K562 (cell line): ENCODE data around the gene SEC61A2. TPM values are rescaled to one million over a fixed set of nuclear protein-coding genes. Genes with fewer than 3 reads are reported as not detected.

Experiments used
- ATAC-seq: fragments of 200-7000 bp; cut with Tn5 transposase; 3 replicates; pipeline ENCODE4 v1.9.1; 2020; ENCODE audit warnings: moderate library complexity
- BruUV-seq: library from RNA; stranded (reverse); fragments of 400-500 nt; replicated peaks from 2 replicates; lab custom pipeline; 2021; lab: Mats Ljungman, UMichigan
- CTCF ChIA-PET: fragments of 300-600 bp; formaldehyde crosslinking; extraction: SDS; loops from one replicate; lab custom pipeline; 2021; ENCODE audit warnings: low intra/inter-chr PET ratio; lab: Yijun Ruan, JAX
- POLR2A ChIA-PET: fragments of 300-600, 350-650 bp; sonication (Branson Sonifier 250); formaldehyde crosslinking; extraction: SDS; loops from one replicate; lab custom pipeline; 2021; ENCODE audit warnings: antibody characterized with exemption, inconsistent platforms; lab: Yijun Ruan, JAX
- DNase-seq, 4 experiments: peaks; one replicate each; pipeline versions ENCODE4 v3.0.0 to v3.0.0-alpha.2; 2011 to 2018; ENCODE audit warnings: low spot score in 3 of 4, mixed read lengths in 3 of 4; ENCODE audit errors: extremely low read depth in 1 of 4
- FAIRE-seq: peaks from 2 replicates; lab custom pipeline; 2011; peaks lifted over from hg19 to GRCh38; lab: Jason Lieb, UNC
- H2AFZ ChIP-seq: 2 replicates; pipeline ENCODE4 v1.6.0; 2011; ENCODE audit warnings: low read depth, low read length, control low read depth, inconsistent platforms
- H3K27ac ChIP-seq: fragments of 200-600 bp; 3 replicates; pipeline ENCODE4 v1.8.0; 2011; ENCODE audit warnings: low read depth, mild to moderate bottlenecking, control low read depth, inconsistent platforms, low read length, moderate library complexity, mixed read lengths; ENCODE audit errors: extremely low read depth
- H3K27me3 ChIP-seq, 2 experiments: fragments of 300-600 bp in 1 of 2; 2 replicates in 1 of 2; 3 replicates in 1 of 2; pipeline versions ENCODE4 v1.6.0 to v1.8.0; 2011; ENCODE audit warnings: inconsistent platforms in 2 of 2, low read length in 2 of 2, mild to moderate bottlenecking in 1 of 2, mixed read lengths in 1 of 2, moderate library complexity in 1 of 2; ENCODE audit not compliant: control insufficient read depth in 2 of 2, insufficient read depth in 2 of 2
- H3K36me3 ChIP-seq: fragments of 300-600 bp; 3 replicates; pipeline ENCODE4 v1.8.0; 2011; ENCODE audit warnings: mild to moderate bottlenecking, low read length, inconsistent platforms; ENCODE audit not compliant: control insufficient read depth, insufficient read depth
- H3K4me1 ChIP-seq, 2 experiments: fragments of 200-600 bp in 1 of 2; replicated peaks in 1 of 2; 2 replicates in 1 of 2; 3 replicates in 1 of 2; pipeline versions ENCODE4 v1.5.1 to v1.8.0; 2011; ENCODE audit warnings: inconsistent platforms in 2 of 2, low read length in 2 of 2, mild to moderate bottlenecking in 1 of 2, mixed read lengths in 1 of 2, moderate library complexity in 1 of 2; ENCODE audit not compliant: control insufficient read depth in 2 of 2, insufficient read depth in 2 of 2
- H3K4me2 ChIP-seq: 2 replicates; pipeline ENCODE4 v1.6.1; 2011; ENCODE audit warnings: low read length, control low read depth, inconsistent platforms, mixed read lengths; ENCODE audit not compliant: insufficient read depth
- H3K4me3 ChIP-seq: fragments of 200-600 bp; sonication (generic), shearing (Covaris generic); 2 replicates; pipeline ENCODE4 v1.5.1; 2016; ENCODE audit warnings: control low read depth, inconsistent platforms
- H3K79me2 ChIP-seq: fragments of 200-600 bp; 3 replicates; pipeline ENCODE4 v1.8.0; 2011; ENCODE audit warnings: low read length, inconsistent platforms; ENCODE audit not compliant: control insufficient read depth, insufficient read depth
- H3K9ac ChIP-seq, 2 experiments: 2 replicates each; pipeline versions ENCODE4 v1.6.0 to v1.6.1; 2011; ENCODE audit warnings: low read depth in 2 of 2, low read length in 2 of 2, control low read depth in 1 of 2, inconsistent platforms in 1 of 2, mild to moderate bottlenecking in 1 of 2, mixed read lengths in 1 of 2; ENCODE audit not compliant: insufficient read depth in 1 of 2
- H3K9me1 ChIP-seq: one replicate; pipeline ENCODE4 v1.6.0; 2011; ENCODE audit warnings: inconsistent platforms, mild to moderate bottlenecking, low read length, moderate library complexity; ENCODE audit not compliant: control insufficient read depth, insufficient read depth
- H3K9me3 ChIP-seq: replicated peaks from 2 replicates; pipeline ENCODE4 v1.5.1; 2011; ENCODE audit warnings: low read depth, low read length, inconsistent platforms; ENCODE audit not compliant: control insufficient read depth, insufficient read depth
- H4K20me1 ChIP-seq: replicated peaks from 2 replicates; pipeline ENCODE4 v1.6.1; 2011; ENCODE audit warnings: low read length, inconsistent platforms, mixed read lengths; ENCODE audit not compliant: control insufficient read depth, insufficient read depth
- CAMTA2 ChIP-seq: fragments of 250-450 bp; sonication (Bioruptor Pico); conservative IDR thresholded peaks from 2 replicates; pipeline ENCODE4 v1.5.1; 2022
- GTF2E2 ChIP-seq: fragments of 200-800 bp; sonication (Bioruptor generic); IDR thresholded peaks from 2 replicates; pipeline ENCODE4 v1.6.1; 2016; ENCODE audit warnings: missing genetic modification characterization, missing compliant biosample characterization
- KAT7 ChIP-seq: sonication (generic); formaldehyde crosslinking; IDR thresholded peaks from 2 replicates; pipeline ENCODE4 v1.8.0; 2022; ENCODE audit warnings: missing genetic modification reagents, mild to moderate bottlenecking, borderline replicate concordance
- NCOA4 ChIP-seq: fragments of 450-650 bp; IDR thresholded peaks from 2 replicates; pipeline ENCODE4 v1.6.1; 2018; ENCODE audit warnings: mild to moderate bottlenecking; ENCODE audit not compliant: partially characterized antibody
- RFX7 ChIP-seq: fragments of 250-450 bp; sonication (Bioruptor Pico); IDR thresholded peaks from 2 replicates; pipeline ENCODE4 v1.5.1; 2021; ENCODE audit warnings: mild to moderate bottlenecking
- SMAD3 ChIP-seq: fragments of 450-650 bp; formaldehyde crosslinking; conservative IDR thresholded peaks from 2 replicates; pipeline ENCODE4 v1.4.0; 2020; ENCODE audit warnings: mild to moderate bottlenecking
- ZNF79 ChIP-seq: fragments of 250-450 bp; sonication (Bioruptor Pico); IDR thresholded peaks from 2 replicates; pipeline ENCODE4 v1.4.0; 2020; ENCODE audit warnings: low read depth, mild to moderate bottlenecking, moderate library complexity
- WGBS: fragments of 100-300 bp; shearing (Covaris generic); methylation state at CpG from one replicate; pipeline ENCODE4 v1.1.6; 2016; ENCODE audit warnings: low coverage, mixed read lengths; ENCODE audit not compliant: insufficient coverage; ENCODE audit errors: missing lambda C conversion rate; 5-methylcytosine and 5-hydroxymethylcytosine counted together
- in situ Hi-C: fragments of 300-500 bp; cut with MboI; formaldehyde crosslinking; loops from 4 replicates; pipeline ENCODE4 v1.15.0; 2018; ENCODE audit warnings: inconsistent platforms, mixed read lengths
- intact Hi-C: fragments of 100-400 bp; cut with micrococcal nuclease; formaldehyde crosslinking; loops from 2 replicates; pipeline ENCODE4 v1.14.2; 2022
- polyA plus RNA-seq, 8 experiments: library from polyadenylated mRNA; depleted of rRNA in 4 of 8; stranded (reverse) in 5 of 8; unstranded in 3 of 8; fragments of >200 nt; fragmentation: Nextera tagmentation in 2 of 8; fragmentation: Illumina TruSeq in 1 of 8; extraction: Ambion mirVana in 2 of 8; extraction: Trizol in 1 of 8; gene quantifications; 2 replicates each; pipeline versions ENCODE4 v1.2.1 to v1.2.3, GENCODE V29; 2011 to 2014; ENCODE audit warnings: inconsistent platforms in 1 of 8, missing spikeins in 1 of 8
- total RNA-seq, 7 experiments: library from RNA; depleted of rRNA in 6 of 7; stranded (reverse); fragments of >200 nt in 6 of 7; fragmentation: Illumina TruSeq in 2 of 7; extraction: Trizol in 2 of 7; gene quantifications; 2 replicates each; pipeline versions ENCODE4 v1.2.1 to v1.2.3, GENCODE V29; 2011 to 2021; ENCODE audit warnings: low replicate concordance in 1 of 7
- TF ChIP-seq, protein P1 (sequence below): fragments of 250-450 bp; sonication (Bioruptor Pico); IDR thresholded peaks from 2 replicates; pipeline ENCODE4 v1.4.0; 2020; ENCODE audit warnings: borderline replicate concordance
- TF ChIP-seq, protein P2 (sequence below): fragments of 250-450 bp; sonication (Bioruptor Pico); IDR thresholded peaks from 2 replicates; pipeline ENCODE4 v1.5.0; 2021; ENCODE audit warnings: mild to moderate bottlenecking, moderate library complexity
- TF ChIP-seq, protein P3 (sequence below): fragments of 200-400 bp; formaldehyde crosslinking; IDR thresholded peaks from 2 replicates; pipeline ENCODE4 v1.6.1; 2017; ENCODE audit warnings: mild to moderate bottlenecking, low read depth, low read length, moderate library complexity

Gene SEC61A2
- total and polyA plus RNA-seq, 9 of the 15 experiments (the other 6 are each of a cell fraction or from before 2014, with no cell fraction given), result 1.2 to 9.7 (median 3.9) TPM

DNA sequence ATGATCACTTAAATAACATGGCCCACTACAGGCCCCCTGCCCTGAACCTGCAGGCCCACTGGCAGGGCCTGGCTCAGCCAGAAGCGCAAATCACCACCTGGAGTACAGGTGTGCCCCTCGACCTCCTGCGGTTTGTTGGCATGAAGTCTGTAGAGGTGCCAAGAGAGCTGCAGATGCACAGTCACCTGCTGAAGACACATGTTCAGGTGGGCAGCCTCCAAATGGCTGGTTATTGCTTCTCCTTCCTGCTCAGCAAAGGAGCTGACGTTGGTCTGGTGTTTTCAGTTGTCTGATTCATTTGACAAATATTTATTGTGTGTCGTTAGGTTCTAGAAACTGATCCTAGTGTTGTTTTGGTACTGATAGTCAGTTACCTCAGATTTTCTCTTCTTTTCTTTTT is 31.7 kb upstream of the SEC61A2 start:
- Histone ChIP-seq H3K4me3 (no peak overlapping the region), H4K20me1 (no peaks in the 10 kb centered on the region), H2AFZ (no peak overlapping the region), H3K4me2 (no peak overlapping the region), H3K27me3 (no peaks in the 10 kb centered on the region), H3K36me3 (peaks cover 6% of the 10 kb centered on the region; the same call in 1 of the 3 replicates), H3K27ac (no peak overlapping the region), H3K9ac (no peak overlapping the region), H3K9me1 (no peaks in the 10 kb centered on the region), H3K4me1 (no peaks in the 10 kb centered on the region; a peak in 1 of 5 replicates), H3K79me2 (no peaks in the 10 kb centered on the region), H3K9me3 (no peaks in the 10 kb centered on the region)
- BruUV-seq, result no TSS peak
- TF ChIP-seq, protein P1, sequence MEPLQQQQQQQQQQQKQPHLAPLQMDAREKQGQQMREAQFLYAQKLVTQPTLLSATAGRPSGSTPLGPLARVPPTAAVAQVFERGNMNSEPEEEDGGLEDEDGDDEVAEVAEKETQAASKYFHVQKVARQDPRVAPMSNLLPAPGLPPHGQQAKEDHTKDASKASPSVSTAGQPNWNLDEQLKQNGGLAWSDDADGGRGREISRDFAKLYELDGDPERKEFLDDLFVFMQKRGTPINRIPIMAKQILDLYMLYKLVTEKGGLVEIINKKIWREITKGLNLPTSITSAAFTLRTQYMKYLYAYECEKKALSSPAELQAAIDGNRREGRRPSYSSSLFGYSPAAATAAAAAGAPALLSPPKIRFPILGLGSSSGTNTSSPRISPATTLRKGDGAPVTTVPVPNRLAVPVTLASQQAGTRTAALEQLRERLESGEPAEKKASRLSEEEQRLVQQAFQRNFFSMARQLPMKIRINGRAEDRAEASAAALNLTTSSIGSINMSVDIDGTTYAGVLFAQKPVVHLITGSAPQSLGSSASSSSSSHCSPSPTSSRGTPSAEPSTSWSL, result no peak
- TF ChIP-seq, protein P2, sequence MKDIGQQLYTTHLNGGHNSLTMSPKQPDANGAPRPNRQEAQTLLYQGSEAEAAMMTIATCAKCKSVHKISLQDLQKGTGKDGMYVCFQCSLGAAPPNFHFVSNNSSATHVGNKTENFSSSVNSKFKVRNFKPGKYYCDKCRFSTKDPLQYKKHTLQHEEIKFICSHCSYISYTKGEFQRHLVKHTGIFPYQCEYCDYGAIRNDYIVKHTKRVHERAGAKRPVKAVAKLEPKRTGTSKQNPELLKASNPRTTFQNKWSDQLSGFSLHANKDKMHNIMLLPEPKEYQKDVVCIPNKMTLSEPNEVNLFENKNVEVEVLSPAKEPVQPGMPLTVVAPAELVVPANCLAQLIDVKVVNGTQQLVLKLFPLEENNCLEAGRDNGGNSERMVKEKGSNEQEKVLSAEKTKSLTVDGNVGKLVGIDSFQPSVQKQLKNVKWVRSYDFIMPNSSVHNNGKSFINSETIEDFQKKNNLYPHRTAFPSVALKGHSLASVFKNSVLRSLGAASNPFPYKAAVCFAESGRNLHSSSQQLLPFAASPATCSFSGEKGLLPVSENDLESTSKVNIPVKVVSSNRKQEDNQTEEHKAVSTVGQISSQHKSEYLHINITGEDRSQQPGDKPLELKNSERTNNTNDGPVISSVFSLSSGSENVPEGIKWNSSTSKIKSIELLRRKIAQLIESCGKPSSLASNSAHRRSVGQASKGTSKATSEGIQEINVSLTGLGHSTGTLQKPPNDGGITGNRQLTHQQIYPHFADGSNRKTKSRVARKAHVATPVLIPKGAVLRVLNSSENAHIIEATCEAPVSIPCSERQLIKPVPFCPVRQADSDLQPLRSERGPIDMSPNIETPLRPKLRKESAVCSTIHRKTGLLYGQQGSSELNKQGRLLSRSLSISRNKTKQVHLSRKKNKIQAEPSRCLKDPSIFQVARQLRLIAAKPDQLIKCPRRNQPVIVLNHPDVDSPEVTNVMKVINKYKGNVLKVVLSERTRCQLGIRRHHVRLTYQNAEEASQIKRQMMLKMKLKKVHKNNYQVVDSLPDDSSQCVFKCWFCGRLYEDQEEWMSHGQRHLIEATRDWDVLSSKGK, result no peak
- TF ChIP-seq, protein P3, sequence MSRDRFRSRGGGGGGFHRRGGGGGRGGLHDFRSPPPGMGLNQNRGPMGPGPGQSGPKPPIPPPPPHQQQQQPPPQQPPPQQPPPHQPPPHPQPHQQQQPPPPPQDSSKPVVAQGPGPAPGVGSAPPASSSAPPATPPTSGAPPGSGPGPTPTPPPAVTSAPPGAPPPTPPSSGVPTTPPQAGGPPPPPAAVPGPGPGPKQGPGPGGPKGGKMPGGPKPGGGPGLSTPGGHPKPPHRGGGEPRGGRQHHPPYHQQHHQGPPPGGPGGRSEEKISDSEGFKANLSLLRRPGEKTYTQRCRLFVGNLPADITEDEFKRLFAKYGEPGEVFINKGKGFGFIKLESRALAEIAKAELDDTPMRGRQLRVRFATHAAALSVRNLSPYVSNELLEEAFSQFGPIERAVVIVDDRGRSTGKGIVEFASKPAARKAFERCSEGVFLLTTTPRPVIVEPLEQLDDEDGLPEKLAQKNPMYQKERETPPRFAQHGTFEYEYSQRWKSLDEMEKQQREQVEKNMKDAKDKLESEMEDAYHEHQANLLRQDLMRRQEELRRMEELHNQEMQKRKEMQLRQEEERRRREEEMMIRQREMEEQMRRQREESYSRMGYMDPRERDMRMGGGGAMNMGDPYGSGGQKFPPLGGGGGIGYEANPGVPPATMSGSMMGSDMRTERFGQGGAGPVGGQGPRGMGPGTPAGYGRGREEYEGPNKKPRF, result no peak
- no peak for TF ChIP-seq ZNF79 (CRISPR knock-in tag)
- no peak for TF ChIP-seq SMAD3 (CRISPR knock-in tag)
- no peak for TF ChIP-seq CAMTA2 (CRISPR knock-in tag)
- no peak for TF ChIP-seq NCOA4
- TF ChIP-seq KAT7 (CRISPR knock-in tag), result no peak
- TF ChIP-seq RFX7, result no peak
- TF ChIP-seq GTF2E2, result no peak
- 55% methylated on average over 5 of the region's 5 CpGs for whole genome bisulfite sequencing
- in situ Hi-C loops (no loop called here), intact Hi-C loops (no loop called here)
- POLR2A ChIA-PET, result no interaction called here
- no peak for ATAC-seq
- CTCF ChIA-PET, result no interaction called here
- no peak for DNase-seq
- FAIRE-seq, result no peak
